22Rv1 (cell line): Measurements from ENCODE around the gene SELPLG.
"Not testable (repeated sequence)": the region's sequence is repeated elsewhere in the genome, so short reads cannot be mapped to it uniquely, and the experiment has no call there.

ENCODE experiments used
- H3K27ac ChIP-seq: fragments of 450-650 bp; 2 replicates; pipeline ENCODE4 v1.5.1; 2017
- ZFX ChIP-seq: fragments of 450-650 bp; IDR thresholded peaks from 2 replicates; pipeline ENCODE4 v1.6.1; 2017; ENCODE audit warnings: antibody characterized with exemption, borderline replicate concordance
- TF ChIP-seq, protein P1 (sequence below): fragments of 450-650 bp; IDR thresholded peaks from 2 replicates; pipeline ENCODE4 v1.5.1; 2017; ENCODE audit warnings: mild to moderate bottlenecking

The SELPLG gene

DNA sequence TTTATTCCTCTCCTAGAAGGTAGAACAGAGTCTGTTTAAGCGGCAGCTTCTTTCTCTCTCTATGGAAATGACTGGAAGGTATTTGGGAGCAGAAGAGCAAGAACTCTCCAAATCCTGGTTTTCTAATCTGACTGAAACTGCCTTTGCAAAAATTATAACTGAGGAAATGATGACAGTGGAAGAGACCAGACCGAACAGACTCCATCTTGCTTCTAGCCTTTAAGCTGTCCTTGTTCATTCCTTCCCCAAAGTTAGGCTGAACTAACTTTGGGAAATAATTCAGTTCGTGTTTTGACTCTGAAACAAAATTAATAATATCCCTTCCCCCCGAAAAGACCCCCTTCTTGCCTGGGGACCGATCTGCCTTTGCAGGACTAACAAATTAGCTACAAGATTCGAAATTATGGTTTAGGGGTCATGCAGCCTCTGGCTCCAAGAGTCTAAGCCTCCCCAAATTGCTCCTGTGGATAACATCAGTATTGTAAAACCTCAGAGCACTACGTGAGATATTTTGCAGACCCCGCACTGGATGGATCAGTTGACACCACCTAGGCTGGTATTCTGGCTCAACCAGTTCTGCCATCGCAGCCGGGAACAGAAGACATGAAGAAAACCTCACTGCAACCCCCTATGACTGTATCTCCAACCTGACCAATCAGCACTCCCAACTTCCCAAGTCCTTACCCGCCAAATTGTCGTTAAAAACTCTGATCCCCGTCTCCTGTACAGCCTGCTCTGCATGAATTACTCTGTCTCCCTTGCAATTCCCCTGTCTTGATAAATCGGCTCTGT lies 14.1 kb downstream of the SELPLG start:
- no peak overlapping the region for H3K27ac ChIP-seq

DNA sequence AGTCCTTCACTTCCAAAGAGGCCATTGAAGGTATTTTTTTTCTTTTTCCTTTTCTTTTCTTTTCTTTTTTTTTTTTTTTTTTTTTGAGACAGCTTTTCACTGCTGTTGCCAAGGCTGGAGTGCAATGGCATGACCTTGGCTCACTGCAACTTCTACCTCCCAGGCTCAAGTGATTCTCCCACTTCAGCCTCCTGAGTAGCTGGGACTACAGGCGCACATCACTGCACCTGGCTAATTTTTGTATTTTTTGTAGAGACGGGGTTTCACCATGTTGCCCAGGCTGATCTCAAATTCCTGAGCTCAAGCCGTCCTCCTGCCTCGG lies 14.8 kb downstream of the SELPLG start:
- H3K27ac ChIP-seq, result not testable (repeated sequence)

More for the DNA sequence above, 14.1 kb downstream of the SELPLG start:
- TF ChIP-seq, protein P1, sequence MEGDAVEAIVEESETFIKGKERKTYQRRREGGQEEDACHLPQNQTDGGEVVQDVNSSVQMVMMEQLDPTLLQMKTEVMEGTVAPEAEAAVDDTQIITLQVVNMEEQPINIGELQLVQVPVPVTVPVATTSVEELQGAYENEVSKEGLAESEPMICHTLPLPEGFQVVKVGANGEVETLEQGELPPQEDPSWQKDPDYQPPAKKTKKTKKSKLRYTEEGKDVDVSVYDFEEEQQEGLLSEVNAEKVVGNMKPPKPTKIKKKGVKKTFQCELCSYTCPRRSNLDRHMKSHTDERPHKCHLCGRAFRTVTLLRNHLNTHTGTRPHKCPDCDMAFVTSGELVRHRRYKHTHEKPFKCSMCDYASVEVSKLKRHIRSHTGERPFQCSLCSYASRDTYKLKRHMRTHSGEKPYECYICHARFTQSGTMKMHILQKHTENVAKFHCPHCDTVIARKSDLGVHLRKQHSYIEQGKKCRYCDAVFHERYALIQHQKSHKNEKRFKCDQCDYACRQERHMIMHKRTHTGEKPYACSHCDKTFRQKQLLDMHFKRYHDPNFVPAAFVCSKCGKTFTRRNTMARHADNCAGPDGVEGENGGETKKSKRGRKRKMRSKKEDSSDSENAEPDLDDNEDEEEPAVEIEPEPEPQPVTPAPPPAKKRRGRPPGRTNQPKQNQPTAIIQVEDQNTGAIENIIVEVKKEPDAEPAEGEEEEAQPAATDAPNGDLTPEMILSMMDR, result no peak
- no peak for TF ChIP-seq ZFX

DNA sequence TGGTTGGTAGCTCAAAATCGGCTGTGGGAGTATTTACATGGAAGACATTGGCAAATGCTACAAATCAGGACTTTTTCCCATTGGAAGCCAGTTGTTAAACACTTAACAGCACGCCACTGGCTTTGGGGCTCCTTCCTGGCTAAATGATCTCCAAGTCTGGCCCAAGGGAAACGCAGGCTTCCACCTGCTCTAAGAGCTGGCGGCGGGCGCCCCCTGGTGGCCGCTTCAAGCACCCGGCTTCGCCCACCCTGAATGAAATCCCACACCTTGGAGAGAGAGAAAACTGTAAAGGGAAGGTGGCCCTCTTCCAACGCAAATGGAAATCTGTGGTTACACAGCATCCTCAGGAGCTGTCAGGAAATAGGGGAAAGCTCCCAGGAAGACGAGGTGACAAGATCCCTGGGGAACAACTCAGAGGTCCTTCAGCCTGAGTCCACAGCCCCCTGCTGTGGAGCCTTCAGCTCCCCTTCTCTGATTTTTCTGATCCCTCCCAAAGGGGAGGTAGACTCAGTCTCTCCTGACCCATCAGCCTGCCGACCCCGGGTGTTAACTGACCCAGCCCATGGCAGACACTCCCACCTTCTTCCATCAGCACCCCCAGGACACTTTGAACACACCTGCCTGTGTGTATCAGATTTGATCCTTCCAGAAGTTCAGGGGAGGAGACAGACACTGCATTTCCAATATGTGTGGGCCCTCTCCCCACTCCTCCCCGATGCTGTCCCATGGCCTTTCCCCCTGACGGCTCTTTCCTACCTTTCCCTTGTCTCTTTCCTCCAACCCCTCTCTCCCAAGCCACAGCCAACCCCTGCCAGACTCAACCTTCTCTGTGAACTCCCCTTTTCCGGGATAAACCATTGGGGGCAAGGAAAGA lies 15.4 kb downstream of the SELPLG start:
- TF ChIP-seq, protein P1, result peak; percentile 100
- TF ChIP-seq ZFX, result no peak
- H3K27ac ChIP-seq, result no peak overlapping the region

DNA sequence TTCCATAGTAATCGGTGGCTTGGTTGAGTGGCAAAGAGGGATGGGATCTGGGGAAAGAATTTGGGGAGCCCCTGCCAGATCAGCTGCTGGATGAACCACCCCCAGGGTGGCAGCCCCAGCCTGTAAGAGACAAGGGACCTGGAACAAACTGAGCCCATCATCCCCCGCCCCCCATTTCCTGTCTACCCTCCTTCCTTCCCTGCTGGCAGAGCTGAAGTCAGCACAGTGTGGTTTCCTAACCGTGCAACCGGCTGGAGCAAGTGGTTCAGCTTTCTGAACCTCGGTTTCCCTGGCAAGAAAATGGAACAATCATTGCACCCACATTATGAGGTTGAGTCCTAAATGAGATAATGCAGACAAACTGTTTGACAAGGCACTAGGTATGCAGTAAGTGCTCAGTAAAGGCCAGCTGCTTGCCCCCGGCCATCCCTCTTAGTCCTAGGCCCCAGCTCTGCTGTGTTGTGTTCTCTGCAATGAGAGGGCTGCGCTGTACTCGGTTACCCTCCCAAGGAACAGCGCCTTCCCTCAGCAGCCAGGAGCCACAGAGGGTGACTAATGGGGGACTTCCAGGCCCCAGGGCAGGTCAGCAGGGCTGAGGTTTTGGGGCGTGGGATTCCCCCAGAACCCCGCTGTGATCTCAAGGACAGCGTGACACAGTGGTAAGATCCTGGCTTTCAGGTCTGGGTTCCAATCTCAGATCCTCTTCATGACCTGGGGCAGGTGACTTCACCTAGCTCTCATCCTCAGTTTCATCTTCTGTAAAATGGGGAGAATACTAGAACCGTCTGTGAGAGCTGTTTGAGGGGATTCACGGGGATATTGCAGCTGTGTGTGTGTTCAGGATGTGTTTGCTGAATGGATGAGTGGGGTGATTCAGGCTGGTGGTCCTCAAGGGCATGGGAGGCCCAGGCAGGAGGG lies 16.5 kb downstream of the SELPLG start:
- H3K27ac ChIP-seq, result no peak overlapping the region
- TF ChIP-seq, protein P1, result no peak
- no peak for TF ChIP-seq ZFX

DNA sequence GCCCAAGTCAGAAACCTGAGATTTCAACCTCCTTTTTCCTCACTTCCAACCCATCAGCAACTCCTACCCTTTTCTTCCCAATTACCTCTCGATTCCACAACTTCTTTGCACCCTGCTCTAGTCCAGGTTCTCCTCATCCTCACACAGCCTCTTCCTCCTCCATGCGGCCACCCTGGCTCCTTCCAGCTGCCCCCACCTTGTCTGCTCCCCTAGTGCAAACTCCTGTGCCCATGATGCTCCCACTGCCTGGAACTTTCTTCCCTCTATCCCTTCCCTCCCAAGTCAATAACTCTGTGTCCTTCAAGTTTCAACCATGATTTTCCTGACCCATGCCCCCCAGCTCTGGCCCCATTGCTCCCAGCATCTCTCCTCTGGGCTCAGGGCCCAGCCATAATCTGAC lies 17.3 kb downstream of the SELPLG start:
- H3K27ac ChIP-seq, result no peak overlapping the region
- no peak for TF ChIP-seq ZFX
- TF ChIP-seq, protein P1, result no peak

DNA sequence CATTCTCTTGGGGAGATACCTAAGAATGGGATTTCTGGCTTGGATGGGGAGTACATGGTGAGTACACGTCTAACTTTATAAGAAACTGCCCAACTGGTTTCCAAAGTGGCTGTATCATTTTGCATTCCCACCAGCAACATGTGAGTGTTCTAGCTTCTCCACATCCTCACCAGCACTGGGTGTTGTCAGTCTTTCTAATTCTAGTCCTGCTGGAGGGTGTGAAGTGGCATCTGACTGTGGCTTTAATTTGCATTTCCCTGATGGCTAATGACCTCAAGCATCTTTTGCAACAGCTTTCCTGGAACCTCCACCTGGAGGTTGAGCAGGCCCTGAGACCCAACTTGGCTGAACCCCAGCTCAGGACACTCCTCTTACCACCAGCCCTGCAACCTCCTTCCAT lies 17.8 kb downstream of the SELPLG start:
- H3K27ac ChIP-seq, result no peak overlapping the region
- TF ChIP-seq, protein P1, result no peak
- no peak for TF ChIP-seq ZFX

DNA sequence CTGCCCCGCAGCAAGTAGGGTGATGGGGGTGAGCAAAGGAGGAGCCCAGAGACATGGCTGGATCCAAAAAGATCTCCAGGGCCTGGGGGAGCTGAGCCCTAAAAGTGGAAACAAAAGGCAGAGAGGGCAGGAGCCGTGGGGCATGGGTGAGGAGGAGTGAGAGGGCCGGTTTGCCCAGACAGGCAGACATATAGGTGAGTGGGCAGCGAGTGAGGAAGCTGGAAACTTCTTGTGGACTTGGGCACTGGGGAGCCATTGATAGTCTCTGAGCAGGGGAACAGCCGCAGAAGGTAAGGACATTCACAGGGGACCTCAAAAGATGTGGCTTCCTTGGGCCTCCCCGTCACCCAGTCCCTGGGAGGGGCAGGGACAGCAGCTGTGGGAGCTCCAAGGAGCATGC lies 19.1 kb downstream of the SELPLG start:
- TF ChIP-seq, protein P1, result no peak
- TF ChIP-seq ZFX, result no peak
- H3K27ac ChIP-seq, result no peak overlapping the region
